Upper lobe of right lung (tissue), 1 donor: ENCODE data around the gene ALDH3A1. TPM values are rescaled to one million over a fixed set of nuclear protein-coding genes. Genes with fewer than 3 reads are reported as not detected.
A peak's percentile ranks its signal among the peaks of the same experiment; 100 is the strongest.

ENCODE experiments used
- ATAC-seq: fragments of 200-7000 bp; cut with Tn5 transposase; one replicate; pipeline ENCODE4 v1.9.1; 2020; ENCODE audit warnings: mild to moderate bottlenecking, moderate library complexity
- DNase-seq: peaks from one replicate; pipeline ENCODE4 v3.0.0-alpha.2; 2020
- H3K27ac ChIP-seq: fragments of 200-600 bp; one replicate; pipeline ENCODE4 v1.8.0; 2022
- H3K27me3 ChIP-seq: fragments of 200-600 bp; one replicate; pipeline ENCODE4 v1.8.0; 2022; ENCODE audit warnings: mild to moderate bottlenecking
- H3K36me3 ChIP-seq: fragments of 200-600 bp; one replicate; pipeline ENCODE4 v1.8.0; 2022
- H3K4me1 ChIP-seq: fragments of 200-600 bp; one replicate; pipeline ENCODE4 v1.8.0; 2022
- H3K4me3 ChIP-seq: fragments of 200-600 bp; one replicate; pipeline ENCODE4 v1.8.0; 2022; ENCODE audit warnings: mild to moderate bottlenecking
- H3K9me3 ChIP-seq: fragments of 200-600 bp; one replicate; pipeline ENCODE4 v1.8.0; 2022
- intact Hi-C: fragments of 100-400 bp; cut with DNase I; formaldehyde crosslinking; loops from one replicate; pipeline ENCODE4 v1.11.0; 2022
- total RNA-seq: library from RNA; stranded (reverse); fragmentation: NEBNext Ultra II Directional; extraction: Animal tissue kit (Norgen Biotek cat#: 25700); gene quantifications from one replicate; pipeline ENCODE4 v1.2.1, GENCODE V29; 2021
- TF ChIP-seq, protein P1 (sequence below): fragments of 200-600 bp; IDR thresholded peaks from one replicate; pipeline ENCODE4 v1.8.0; 2022; ENCODE audit warnings: antibody characterized with exemption
- donor health status: DM: no; HTN: yes; CAD: no; lungs with severe emphysema.

ALDH3A1 gene
- total RNA-seq, 1 donor from 2014 or later, result 10.5 TPM

DNA sequence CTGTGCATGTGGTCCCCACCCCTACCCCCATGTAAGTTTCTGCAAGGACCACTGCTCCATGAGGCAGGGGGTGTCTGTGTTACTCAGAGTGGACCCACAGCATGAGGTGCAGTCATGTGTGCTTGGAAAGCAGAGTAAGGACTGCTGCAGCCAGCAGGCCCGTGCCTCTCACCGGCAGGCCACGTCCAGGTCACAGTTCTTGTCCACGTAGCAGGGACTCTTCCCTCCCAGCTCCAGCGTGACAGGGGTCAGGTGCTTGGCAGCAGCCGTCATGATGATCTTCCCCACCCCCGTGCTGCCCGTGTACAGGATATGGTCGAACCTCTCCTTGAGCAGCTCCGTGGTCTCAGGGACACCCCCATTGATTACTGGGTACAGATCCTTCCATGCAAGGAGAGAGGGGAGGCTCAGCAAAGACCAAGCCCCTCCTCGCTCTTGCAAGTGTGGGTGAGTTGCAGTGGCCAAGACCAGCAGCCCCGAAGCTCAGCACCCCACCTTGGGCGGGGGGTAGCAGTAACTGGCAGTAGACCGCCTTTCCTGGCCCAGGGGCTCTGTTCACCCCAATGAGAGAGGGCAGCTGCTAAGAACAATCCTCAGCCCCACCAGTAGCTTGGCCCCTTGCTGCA, 6.2 kb downstream of the ALDH3A1 start:
- no peak for DNase-seq
- no peak overlapping the region for H3K27ac ChIP-seq
- no peaks in the 10 kb centered on the region for H3K36me3 ChIP-seq
- H3K9me3 ChIP-seq, result no peaks in the 10 kb centered on the region
- H3K4me3 ChIP-seq, result no peak overlapping the region
- TF ChIP-seq, protein P1, sequence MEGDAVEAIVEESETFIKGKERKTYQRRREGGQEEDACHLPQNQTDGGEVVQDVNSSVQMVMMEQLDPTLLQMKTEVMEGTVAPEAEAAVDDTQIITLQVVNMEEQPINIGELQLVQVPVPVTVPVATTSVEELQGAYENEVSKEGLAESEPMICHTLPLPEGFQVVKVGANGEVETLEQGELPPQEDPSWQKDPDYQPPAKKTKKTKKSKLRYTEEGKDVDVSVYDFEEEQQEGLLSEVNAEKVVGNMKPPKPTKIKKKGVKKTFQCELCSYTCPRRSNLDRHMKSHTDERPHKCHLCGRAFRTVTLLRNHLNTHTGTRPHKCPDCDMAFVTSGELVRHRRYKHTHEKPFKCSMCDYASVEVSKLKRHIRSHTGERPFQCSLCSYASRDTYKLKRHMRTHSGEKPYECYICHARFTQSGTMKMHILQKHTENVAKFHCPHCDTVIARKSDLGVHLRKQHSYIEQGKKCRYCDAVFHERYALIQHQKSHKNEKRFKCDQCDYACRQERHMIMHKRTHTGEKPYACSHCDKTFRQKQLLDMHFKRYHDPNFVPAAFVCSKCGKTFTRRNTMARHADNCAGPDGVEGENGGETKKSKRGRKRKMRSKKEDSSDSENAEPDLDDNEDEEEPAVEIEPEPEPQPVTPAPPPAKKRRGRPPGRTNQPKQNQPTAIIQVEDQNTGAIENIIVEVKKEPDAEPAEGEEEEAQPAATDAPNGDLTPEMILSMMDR, result no peak
- peaks cover 7% of the 10 kb centered on the region for H3K4me1 ChIP-seq
- intact Hi-C loops, result no loop called here
- no peak for ATAC-seq
- H3K27me3 ChIP-seq, result no peaks in the 10 kb centered on the region

DNA sequence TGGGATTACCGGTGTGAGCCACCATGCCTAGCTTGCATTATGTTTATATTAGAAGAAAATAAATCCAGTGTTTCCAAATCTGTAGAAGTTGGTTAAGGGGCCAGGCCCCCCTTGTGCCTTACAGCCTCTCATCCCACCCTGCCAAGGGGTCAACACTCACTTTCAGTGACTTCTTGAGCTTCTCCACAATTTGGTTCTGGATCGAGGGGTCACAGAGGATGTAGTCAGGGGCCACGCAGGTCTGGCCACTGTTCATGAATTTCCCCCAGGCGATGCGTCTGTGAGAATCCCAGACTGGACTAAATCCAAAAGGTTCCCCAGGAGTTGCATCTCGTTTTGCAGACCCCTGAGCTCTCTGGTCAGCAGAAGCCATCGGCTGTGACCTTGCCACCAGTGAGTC, 7.2 kb downstream of the ALDH3A1 start:
- TF ChIP-seq, protein P1, result no peak
- Histone ChIP-seq H3K4me1 (peaks cover 7% of the 10 kb centered on the region), H3K4me3 (no peak overlapping the region), H3K27ac (no peak overlapping the region), H3K36me3 (no peaks in the 10 kb centered on the region), H3K27me3 (no peaks in the 10 kb centered on the region), H3K9me3 (no peaks in the 10 kb centered on the region)
- ATAC-seq (no peak), DNase-seq (no peak)
- intact Hi-C loops, result no loop called here

DNA sequence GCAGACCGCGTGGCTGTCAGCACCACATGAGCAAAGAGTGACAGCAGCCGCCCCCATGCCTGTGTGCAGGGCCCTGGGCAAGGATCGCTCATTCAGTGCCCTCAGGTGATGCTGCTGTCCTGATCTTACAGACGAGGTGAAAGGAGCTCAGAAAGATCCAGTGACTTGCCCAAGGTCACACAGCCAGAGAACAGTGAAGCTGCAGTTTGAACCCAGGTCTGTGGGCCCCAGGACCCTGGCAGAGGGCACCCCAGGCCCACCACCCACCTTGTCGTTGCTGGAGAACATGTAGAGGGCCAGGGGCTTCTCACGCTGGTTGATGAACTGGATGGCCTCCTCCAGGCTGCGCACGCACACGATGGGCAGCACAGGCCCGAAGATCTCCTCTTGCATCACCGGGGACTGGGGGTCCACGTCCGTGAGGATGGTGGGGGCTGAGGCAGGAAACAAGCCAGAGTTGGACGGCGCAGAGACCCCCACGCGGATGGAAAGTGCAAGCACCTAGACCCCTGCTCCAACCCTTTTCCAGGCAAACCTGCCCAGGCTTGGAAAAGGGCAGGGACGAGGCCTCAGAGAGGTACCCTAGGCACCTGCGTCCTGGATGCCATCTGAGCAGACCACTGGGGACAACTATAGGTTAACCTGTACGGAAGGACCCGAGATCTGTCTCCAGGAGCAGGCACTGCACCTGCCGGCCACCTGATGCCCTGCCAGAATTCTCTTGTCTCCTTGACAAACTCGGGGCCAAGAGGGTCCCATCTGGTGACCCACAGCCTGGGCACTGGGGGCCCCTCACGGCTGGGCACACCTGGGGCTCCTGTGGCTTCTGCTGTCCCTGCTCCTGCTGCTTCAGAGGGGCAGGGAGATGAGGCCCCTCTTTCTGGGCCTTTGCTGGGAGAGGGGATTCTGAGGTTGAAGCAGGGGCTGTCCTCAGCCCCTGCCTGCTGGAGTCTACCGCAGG, 8.6 kb downstream of the ALDH3A1 start:
- Histone ChIP-seq H3K4me3 (no peak overlapping the region), H3K27me3 (no peaks in the 10 kb centered on the region), H3K36me3 (no peaks in the 10 kb centered on the region), H3K9me3 (no peaks in the 10 kb centered on the region), H3K27ac (no peak overlapping the region), H3K4me1 (no peaks in the 10 kb centered on the region)
- ATAC-seq, result no peak
- TF ChIP-seq, protein P1, result no peak
- peak; percentile 61 for DNase-seq
- intact Hi-C loops, result no loop called here

DNA sequence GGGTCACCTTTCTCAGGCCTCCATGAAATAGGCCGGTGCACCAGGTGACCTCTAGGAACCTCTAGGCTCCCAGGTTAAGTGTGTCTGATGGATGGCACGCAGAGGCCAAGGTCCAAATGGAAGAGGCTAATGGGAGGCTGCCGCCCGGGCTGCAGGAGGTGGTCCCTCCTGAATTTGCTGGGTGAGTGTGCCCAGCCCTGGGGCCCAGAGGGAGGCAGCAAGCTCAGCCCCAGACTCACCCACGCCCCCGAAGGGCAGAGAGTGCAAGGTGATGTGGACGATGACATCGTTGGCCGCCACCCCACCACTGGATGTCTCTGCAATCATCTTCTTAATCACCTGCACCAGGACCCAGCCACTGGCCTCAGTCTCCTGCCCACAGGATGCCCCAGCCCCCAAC, 9.3 kb downstream of the ALDH3A1 start:
- no peaks in the 10 kb centered on the region for H3K36me3 ChIP-seq
- H3K4me1 ChIP-seq, result no peaks in the 10 kb centered on the region
- no peak overlapping the region for H3K27ac ChIP-seq
- no peak for DNase-seq
- no peaks in the 10 kb centered on the region for H3K27me3 ChIP-seq
- no peak overlapping the region for H3K4me3 ChIP-seq
- TF ChIP-seq, protein P1, result no peak
- no peaks in the 10 kb centered on the region for H3K9me3 ChIP-seq
- ATAC-seq, result no peak
- intact Hi-C loops, result no loop called here

DNA sequence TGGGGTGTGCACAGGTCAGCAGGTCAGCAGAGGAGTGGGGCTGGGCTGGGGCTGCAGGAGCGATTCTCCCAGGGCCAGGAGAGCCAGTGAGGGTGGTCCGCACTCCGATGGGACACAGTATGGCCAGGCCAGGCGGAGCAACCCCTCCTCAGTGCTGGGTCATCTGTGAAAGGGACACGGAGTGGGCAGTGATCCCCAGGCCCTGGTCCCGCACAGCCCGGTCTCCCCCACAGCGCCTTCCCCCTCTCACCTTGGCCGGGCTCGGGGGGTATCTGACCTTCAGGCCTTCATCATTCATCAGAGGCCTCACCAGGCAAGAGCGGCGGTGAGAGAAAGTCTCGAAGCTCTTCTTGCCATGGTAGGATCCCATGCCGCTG, 10.0 kb downstream of the ALDH3A1 start:
- TF ChIP-seq, protein P1, result no peak
- no peak for DNase-seq
- no peaks in the 10 kb centered on the region for H3K36me3 ChIP-seq
- ATAC-seq, result no peak
- no peak overlapping the region for H3K4me3 ChIP-seq
- no peaks in the 10 kb centered on the region for H3K4me1 ChIP-seq
- no peak overlapping the region for H3K27ac ChIP-seq
- no peaks in the 10 kb centered on the region for H3K9me3 ChIP-seq
- intact Hi-C loops, result no loop called here
- H3K27me3 ChIP-seq, result no peaks in the 10 kb centered on the region
